ENCODE results near the gene UQCC3. TPM values are rescaled to one million over a fixed set of nuclear protein-coding genes. Genes with fewer than 3 reads are reported as not detected.

UQCC3 gene
- total and polyA plus RNA-seq, 9 of the 15 experiments (the other 6 are each of a cell fraction or from before 2014, with no cell fraction given), result 3.3 to 44.3 (median 8.0) TPM

GRCh38 chr11:62687508-62688396, 16.3 kb downstream of the UQCC3 start:
- no peak for FAIRE-seq
- intact Hi-C loops (cut with micrococcal nuclease) (no loop called here), in situ Hi-C loops (cut with MboI) (no loop called here)
- Histone ChIP-seq H3K9me3 (replicated peaks; ENCODE audit: control insufficient read depth, insufficient read depth, low read depth, low read length) (no peaks in the 10 kb centered on the region), H3K4me3 (no peak overlapping the region), H4K20me1 (replicated peaks; ENCODE audit: control insufficient read depth, insufficient read depth, low read length) (no peaks in the 10 kb centered on the region), H3K9ac (ENCODE audit: insufficient read depth in 1 of 2, low read depth in 2 of 2, low read length in 2 of 2) (peak overlapping the region in 1 of 2 experiments; percentile 72; a peak in 2 of 4 replicates), H2AFZ (ENCODE audit: low read depth, low read length) (no peak overlapping the region), H3K9me1 (ENCODE audit: control insufficient read depth, insufficient read depth, low read length) (no peaks in the 10 kb centered on the region), H3K27ac (ENCODE audit: extremely low read depth, low read depth, low read length) (no peak overlapping the region), H3K36me3 (ENCODE audit: control insufficient read depth, insufficient read depth, low read length) (peaks cover 25% of the 10 kb centered on the region; the same call in 2 of the 3 replicates), H3K27me3 (ENCODE audit: control insufficient read depth in 2 of 2, insufficient read depth in 2 of 2, low read length in 2 of 2) (no peaks in the 10 kb centered on the region), H3K79me2 (ENCODE audit: control insufficient read depth, insufficient read depth, low read length) (no peaks in the 10 kb centered on the region), H3K4me1 (replicated peaks in 1 of 2; ENCODE audit: control insufficient read depth in 2 of 2, insufficient read depth in 2 of 2, low read length in 2 of 2) (peaks cover under 1 to 16% of the 10 kb centered on the region in 2 experiments; a peak in 3 of 5 replicates), H3K4me2 (ENCODE audit: insufficient read depth, low read length) (no peak overlapping the region)
- CTCF ChIA-PET (ENCODE audit: low intra/inter-chr PET ratio), result no interaction called here
- DNase-seq (ENCODE audit: extremely low read depth in 1 of 4, low spot score in 3 of 4), result no peak
- POLR2A ChIA-PET, result interaction anchor here (0.7 to 1.9 kb wide), 3 partner anchors 7 to 16 kb away, joined by 3 to 11 read pairs (median 3); partner anchors contain the start of gene UQCC3
- no peak; the same call in 2 of the 3 replicates for ATAC-seq
- 86% methylated on average over 30 of the region's 74 CpGs for WGBS (ENCODE audit: insufficient coverage, low coverage, missing lambda C conversion rate)
- TF ChIP-seq HNRNPL (IDR thresholded peaks at IDR 0.05; ENCODE audit: low read depth, low read length), result peak; percentile 44; the same call in 1 of the 2 replicates
- TF ChIP-seq GABPB2 (CRISPR knock-in tag; conservative IDR thresholded peaks at IDR 0.05), result no peak
- TF ChIP-seq GABPB1 (CRISPR knock-in tag; IDR thresholded peaks at IDR 0.05), result 0 out of 2 replicates have a peak, but pooled peaks have one; percentile 16
- TF ChIP-seq, protein P1, sequence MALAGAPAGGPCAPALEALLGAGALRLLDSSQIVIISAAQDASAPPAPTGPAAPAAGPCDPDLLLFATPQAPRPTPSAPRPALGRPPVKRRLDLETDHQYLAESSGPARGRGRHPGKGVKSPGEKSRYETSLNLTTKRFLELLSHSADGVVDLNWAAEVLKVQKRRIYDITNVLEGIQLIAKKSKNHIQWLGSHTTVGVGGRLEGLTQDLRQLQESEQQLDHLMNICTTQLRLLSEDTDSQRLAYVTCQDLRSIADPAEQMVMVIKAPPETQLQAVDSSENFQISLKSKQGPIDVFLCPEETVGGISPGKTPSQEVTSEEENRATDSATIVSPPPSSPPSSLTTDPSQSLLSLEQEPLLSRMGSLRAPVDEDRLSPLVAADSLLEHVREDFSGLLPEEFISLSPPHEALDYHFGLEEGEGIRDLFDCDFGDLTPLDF (CRISPR knock-in tag; IDR thresholded peaks at IDR 0.05), result no peak
- peak; percentile 69 for TF ChIP-seq POLR2G (IDR thresholded peaks at IDR 0.05; ENCODE audit: low read depth, low read length)
- peak; percentile 86 for TF ChIP-seq ZBTB33 (CRISPR knock-in tag; IDR thresholded peaks at IDR 0.05)
- BruUV-seq (replicated peaks), result no TSS peak
